Measurements from ENCODE around the gene DLGAP1. TPM values are rescaled to one million over a fixed set of nuclear protein-coding genes. Genes with fewer than 3 reads are reported as not detected.

Gene DLGAP1
- total RNA-seq, 1 donor from 2014 or later: 0.05 TPM

GRCh38 chr18:3468833-3469232, 986.3 kb downstream of the DLGAP1 start:
- no peak overlapping the region for H3K4me3 Mint-ChIP-seq (ENCODE audit: unreplicated experiment)
- DNase-seq (ENCODE audit: extremely low spot score, unreplicated experiment): no peak
- no peaks in the 10 kb centered on the region for H3K27me3 Mint-ChIP-seq (ENCODE audit: unreplicated experiment)
- peaks cover 18% of the 10 kb centered on the region for H3K4me1 Mint-ChIP-seq (ENCODE audit: unreplicated experiment)
- H3K27ac Mint-ChIP-seq (ENCODE audit: unreplicated experiment): peak overlapping the region; percentile 38
- no peaks in the 10 kb centered on the region for H3K9me3 Mint-ChIP-seq (ENCODE audit: unreplicated experiment)
- TF ChIP-seq CTCF (IDR thresholded peaks at IDR 0.05): no peak
- no peaks in the 10 kb centered on the region for H3K36me3 Mint-ChIP-seq (ENCODE audit: unreplicated experiment)

- peak; percentile 12 for TF ChIP-seq CTCF (IDR thresholded peaks at IDR 0.05)
- DNase-seq (ENCODE audit: extremely low spot score, unreplicated experiment): no peak
- no peaks in the 10 kb centered on the region for H3K27me3 Mint-ChIP-seq (ENCODE audit: unreplicated experiment)
- no peak overlapping the region for H3K4me3 Mint-ChIP-seq (ENCODE audit: unreplicated experiment)
- peaks cover 20% of the 10 kb centered on the region for H3K4me1 Mint-ChIP-seq (ENCODE audit: unreplicated experiment)
- no peaks in the 10 kb centered on the region for H3K36me3 Mint-ChIP-seq (ENCODE audit: unreplicated experiment)
- no peaks in the 10 kb centered on the region for H3K9me3 Mint-ChIP-seq (ENCODE audit: unreplicated experiment)
- H3K27ac Mint-ChIP-seq (ENCODE audit: unreplicated experiment): no peak overlapping the region
Observed at GRCh38 chr18:3468066-3468705, 986.9 kb downstream of the DLGAP1 start.

GRCh38 chr18:3466872-3467271, 988.2 kb downstream of the DLGAP1 start:
- Mint-ChIP-seq H3K27me3 (ENCODE audit: unreplicated experiment) (no peaks in the 10 kb centered on the region), H3K27ac (ENCODE audit: unreplicated experiment) (no peak overlapping the region), H3K9me3 (ENCODE audit: unreplicated experiment) (no peaks in the 10 kb centered on the region), H3K36me3 (ENCODE audit: unreplicated experiment) (peaks cover 8% of the 10 kb centered on the region), H3K4me1 (ENCODE audit: unreplicated experiment) (peaks cover 33% of the 10 kb centered on the region), H3K4me3 (ENCODE audit: unreplicated experiment) (no peak overlapping the region)
- no peak for TF ChIP-seq CTCF (IDR thresholded peaks at IDR 0.05)
- no peak for DNase-seq (ENCODE audit: extremely low spot score, unreplicated experiment)

GRCh38 chr18:3466045-3466444, 989.1 kb downstream of the DLGAP1 start:
- Mint-ChIP-seq H3K36me3 (ENCODE audit: unreplicated experiment) (peaks cover 16% of the 10 kb centered on the region), H3K4me3 (ENCODE audit: unreplicated experiment) (no peak overlapping the region), H3K27ac (ENCODE audit: unreplicated experiment) (peak overlapping the region; percentile 5)

GRCh38 chr18:3463051-3463450, 992.1 kb downstream of the DLGAP1 start:
- H3K36me3 Mint-ChIP-seq (ENCODE audit: unreplicated experiment): peaks cover 39% of the 10 kb centered on the region
- no peak for DNase-seq (ENCODE audit: extremely low spot score, unreplicated experiment)
- H3K4me3 Mint-ChIP-seq (ENCODE audit: unreplicated experiment): no peak overlapping the region
- no peak for TF ChIP-seq CTCF (IDR thresholded peaks at IDR 0.05)
- peaks cover 12% of the 10 kb centered on the region for H3K9me3 Mint-ChIP-seq (ENCODE audit: unreplicated experiment)
- H3K27me3 Mint-ChIP-seq (ENCODE audit: unreplicated experiment): no peaks in the 10 kb centered on the region
- H3K4me1 Mint-ChIP-seq (ENCODE audit: unreplicated experiment): peaks cover 40% of the 10 kb centered on the region
- peak overlapping the region; percentile 45 for H3K27ac Mint-ChIP-seq (ENCODE audit: unreplicated experiment)

More at GRCh38 chr18:3466045-3466444, 989.1 kb downstream of the DLGAP1 start:
- H3K9me3 Mint-ChIP-seq (ENCODE audit: unreplicated experiment): peaks cover 7% of the 10 kb centered on the region
- peaks cover 36% of the 10 kb centered on the region for H3K4me1 Mint-ChIP-seq (ENCODE audit: unreplicated experiment)
- no peak for DNase-seq (ENCODE audit: extremely low spot score, unreplicated experiment)
- H3K27me3 Mint-ChIP-seq (ENCODE audit: unreplicated experiment): no peaks in the 10 kb centered on the region
- TF ChIP-seq CTCF (IDR thresholded peaks at IDR 0.05): no peak
